Neural progenitor cell (in vitro differentiated cells): Measurements from ENCODE around the gene KCNK3.

ENCODE experiments used
- CTCF ChIP-seq: fragments of 200-600 bp; sonication (generic); IDR thresholded peaks from 2 replicates; pipeline ENCODE4 v1.5.1; 2017; ENCODE audit warnings: antibody characterized with exemption, mild to moderate bottlenecking
- EZH2 ChIP-seq: fragments of 200-600 bp; sonication (generic); IDR thresholded peaks from 2 replicates; pipeline ENCODE4 v1.6.1; 2017; ENCODE audit warnings: antibody characterized with exemption, mild to moderate bottlenecking, moderate library complexity
- EZH2phosphoT487 ChIP-seq: fragments of 200-600 bp; sonication (generic); IDR thresholded peaks from 2 replicates; pipeline ENCODE4 v1.6.1; 2017; ENCODE audit warnings: antibody characterized with exemption

- TF ChIP-seq CTCF (no peak), EZH2phosphoT487 (no peak), EZH2 (no peak)
Measured at GRCh38 chr2:26757873-26758789, 65.6 kb downstream of the KCNK3 start.
